NB4 (cell line): ENCODE results near the gene CCDC7.
"Not testable (repeated sequence)": the region's sequence is repeated elsewhere in the genome, so short reads cannot be mapped to it uniquely, and the experiment has no call there.

Source experiments
- DNase-seq: peaks from one replicate; pipeline ENCODE4 v3.0.0; 2010; ENCODE audit warnings: low read depth
- H3K4me3 ChIP-seq: one replicate; pipeline ENCODE4 v1.5.1; 2011; ENCODE audit warnings: mild to moderate bottlenecking, low read depth, low read length, moderate library complexity
- CTCF ChIP-seq: IDR thresholded peaks from one replicate; pipeline ENCODE4 v1.5.1; 2012; ENCODE audit warnings: low read depth, low read length
- MAX ChIP-seq: IDR thresholded peaks from 2 replicates; pipeline ENCODE4 v1.6.1; 2011; ENCODE audit warnings: low read depth, low read length
- MYC ChIP-seq: IDR thresholded peaks from 2 replicates; pipeline ENCODE4 v1.6.1; 2011; ENCODE audit warnings: low read depth, low read length
- POLR2A ChIP-seq: IDR thresholded peaks from 2 replicates; pipeline ENCODE4 v1.6.1; 2011; ENCODE audit warnings: mild to moderate bottlenecking; ENCODE audit not compliant: insufficient read length; ENCODE audit errors: extremely low read depth

Gene CCDC7

GRCh38 chr10:32650246-32650655 is 204.3 kb downstream of the CCDC7 start:
- TF ChIP-seq MAX (no peak), CTCF (peak; percentile 16)
- H3K4me3 ChIP-seq: no peak overlapping the region
- DNase-seq: peak; percentile 25

GRCh38 chr10:32657430-32657829 is 211.5 kb downstream of the CCDC7 start:
- not testable (repeated sequence) for H3K4me3 ChIP-seq

GRCh38 chr10:32661346-32661745 is 215.4 kb downstream of the CCDC7 start:
- no peak overlapping the region for H3K4me3 ChIP-seq
- no peak for TF ChIP-seq CTCF
- no peak for TF ChIP-seq MAX
- no peak for TF ChIP-seq POLR2A
- TF ChIP-seq MYC: no peak
- no peak for DNase-seq

More at GRCh38 chr10:32657430-32657829, 211.5 kb downstream of the CCDC7 start:
- not testable (repeated sequence) for DNase-seq

GRCh38 chr10:32680803-32681557 is 235.0 kb downstream of the CCDC7 start:
- no peak for TF ChIP-seq MYC
- no peak for TF ChIP-seq CTCF
- TF ChIP-seq POLR2A: no peak
- no peak for TF ChIP-seq MAX
- no peak overlapping the region for H3K4me3 ChIP-seq
- no peak for DNase-seq

- TF ChIP-seq CTCF (no peak), MYC (no peak), MAX (no peak), POLR2A (no peak)
- DNase-seq: no peak
- H3K4me3 ChIP-seq: no peak overlapping the region
Observed at GRCh38 chr10:32684291-32684690, 238.4 kb downstream of the CCDC7 start.

- TF ChIP-seq MAX: no peak
- no peak for TF ChIP-seq POLR2A
- TF ChIP-seq MYC: no peak
- TF ChIP-seq CTCF: no peak
- no peak overlapping the region for H3K4me3 ChIP-seq
- DNase-seq: no peak
Observed at GRCh38 chr10:32687116-32687515, 241.2 kb downstream of the CCDC7 start.
